K562 (cell line): ENCODE data around the gene IL10. TPM values are rescaled to one million over a fixed set of nuclear protein-coding genes. Genes with fewer than 3 reads are reported as not detected.
A peak's percentile ranks its signal among the peaks of the same experiment; 100 is the strongest.

Experiments used
- ARID2 ChIP-seq: fragments of 450-650 bp; IDR thresholded peaks from 2 replicates; pipeline ENCODE4 v1.6.1; 2017; ENCODE audit warnings: antibody characterized with exemption, mild to moderate bottlenecking
- ARID3B ChIP-seq: fragments of 250-450 bp; sonication (Bioruptor Pico); IDR thresholded peaks from 2 replicates; pipeline ENCODE4 v1.4.0; 2020; ENCODE audit warnings: borderline replicate concordance
- FOXA1 ChIP-seq: fragments of 450-650 bp; IDR thresholded peaks from 2 replicates; pipeline ENCODE4 v1.6.1; 2016; ENCODE audit warnings: mild to moderate bottlenecking, borderline replicate concordance
- HNRNPK ChIP-seq: fragments of 200-400 bp; formaldehyde crosslinking; IDR thresholded peaks from one replicate; pipeline ENCODE4 v1.6.1; 2018; ENCODE audit warnings: mild to moderate bottlenecking, low read depth, low read length; ENCODE audit not compliant: poor library complexity, severe bottlenecking
- HSF4 ChIP-seq: fragments of 250-450 bp; sonication (Bioruptor Pico); IDR thresholded peaks from 2 replicates; pipeline ENCODE4 v2.1.2; 2022; ENCODE audit warnings: mild to moderate bottlenecking, moderate library complexity, borderline replicate concordance
- JUND ChIP-seq, 2 experiments: IDR thresholded peaks; 2 replicates in 1 of 2; 3 replicates in 1 of 2; pipeline ENCODE4 v1.6.1; 2011; ENCODE audit warnings: borderline replicate concordance in 2 of 2, low read depth in 2 of 2, low read length in 2 of 2, improper control_type of control experiment in 1 of 2, missing biosample characterization in 1 of 2, missing genetic modification characterization in 1 of 2, missing genetic modification reagents in 1 of 2
- MTA3 ChIP-seq: fragments of 450-650 bp; formaldehyde crosslinking; IDR thresholded peaks from 2 replicates; pipeline ENCODE4 v1.6.1; 2017; ENCODE audit warnings: mild to moderate bottlenecking, borderline replicate concordance
- PATZ1 ChIP-seq: fragments of 250-450 bp; sonication (Bioruptor Pico); IDR thresholded peaks from 2 replicates; pipeline ENCODE4 v1.5.0; 2020; ENCODE audit warnings: mild to moderate bottlenecking, borderline replicate concordance
- RNF2 ChIP-seq: sonication (generic); IDR thresholded peaks from 2 replicates; pipeline ENCODE4 v1.6.1; 2016
- SRSF9 ChIP-seq: fragments of 200-400 bp; formaldehyde crosslinking; IDR thresholded peaks from 2 replicates; pipeline ENCODE4 v1.6.1; 2017; ENCODE audit warnings: low read depth, low read length, borderline replicate concordance
- TARDBP ChIP-seq: fragments of 450-650 bp; IDR thresholded peaks from 2 replicates; pipeline ENCODE4 v1.6.1; 2016
- ZBTB49 ChIP-seq: sonication (generic); formaldehyde crosslinking; IDR thresholded peaks from 2 replicates; pipeline ENCODE4 v1.8.0; 2022; ENCODE audit warnings: missing genetic modification reagents, mild to moderate bottlenecking, borderline replicate concordance
- ZKSCAN1 ChIP-seq: fragments of 150-350 bp; IDR thresholded peaks from 2 replicates; pipeline ENCODE4 v1.6.1; 2016; ENCODE audit warnings: low read depth, low read length
- ZNF239 ChIP-seq: fragments of 250-450 bp; sonication (Bioruptor Pico); IDR thresholded peaks from 2 replicates; pipeline ENCODE4 v1.4.0; 2020; ENCODE audit warnings: mild to moderate bottlenecking
- ZNF740 ChIP-seq, 3 experiments: fragments of 200-800 bp in 1 of 3; sonication (Bioruptor generic) in 1 of 3; sonication (generic) in 1 of 3; formaldehyde crosslinking in 1 of 3; IDR thresholded peaks; 2 replicates each; pipeline versions ENCODE4 v1.6.1 to v1.8.0; 2016 to 2022; ENCODE audit warnings: mild to moderate bottlenecking in 2 of 3, missing compliant biosample characterization in 2 of 3, missing genetic modification characterization in 2 of 3, missing genetic modification reagents in 1 of 3
- polyA plus RNA-seq, 8 experiments: library from polyadenylated mRNA; depleted of rRNA in 4 of 8; stranded (reverse) in 5 of 8; unstranded in 3 of 8; fragments of >200 nt; fragmentation: Nextera tagmentation in 2 of 8; fragmentation: Illumina TruSeq in 1 of 8; extraction: Ambion mirVana in 2 of 8; extraction: Trizol in 1 of 8; gene quantifications; 2 replicates each; pipeline versions ENCODE4 v1.2.1 to v1.2.3, GENCODE V29; 2011 to 2014; ENCODE audit warnings: inconsistent platforms in 1 of 8, missing spikeins in 1 of 8
- total RNA-seq, 7 experiments: library from RNA; depleted of rRNA in 6 of 7; stranded (reverse); fragments of >200 nt in 6 of 7; fragmentation: Illumina TruSeq in 2 of 7; extraction: Trizol in 2 of 7; gene quantifications; 2 replicates each; pipeline versions ENCODE4 v1.2.1 to v1.2.3, GENCODE V29; 2011 to 2021; ENCODE audit warnings: low replicate concordance in 1 of 7

IL10 gene
- total and polyA plus RNA-seq, 9 of the 15 experiments (the other 6 are each of a cell fraction or from before 2014, with no cell fraction given): 0.29 TPM; not detected in 8

DNA sequence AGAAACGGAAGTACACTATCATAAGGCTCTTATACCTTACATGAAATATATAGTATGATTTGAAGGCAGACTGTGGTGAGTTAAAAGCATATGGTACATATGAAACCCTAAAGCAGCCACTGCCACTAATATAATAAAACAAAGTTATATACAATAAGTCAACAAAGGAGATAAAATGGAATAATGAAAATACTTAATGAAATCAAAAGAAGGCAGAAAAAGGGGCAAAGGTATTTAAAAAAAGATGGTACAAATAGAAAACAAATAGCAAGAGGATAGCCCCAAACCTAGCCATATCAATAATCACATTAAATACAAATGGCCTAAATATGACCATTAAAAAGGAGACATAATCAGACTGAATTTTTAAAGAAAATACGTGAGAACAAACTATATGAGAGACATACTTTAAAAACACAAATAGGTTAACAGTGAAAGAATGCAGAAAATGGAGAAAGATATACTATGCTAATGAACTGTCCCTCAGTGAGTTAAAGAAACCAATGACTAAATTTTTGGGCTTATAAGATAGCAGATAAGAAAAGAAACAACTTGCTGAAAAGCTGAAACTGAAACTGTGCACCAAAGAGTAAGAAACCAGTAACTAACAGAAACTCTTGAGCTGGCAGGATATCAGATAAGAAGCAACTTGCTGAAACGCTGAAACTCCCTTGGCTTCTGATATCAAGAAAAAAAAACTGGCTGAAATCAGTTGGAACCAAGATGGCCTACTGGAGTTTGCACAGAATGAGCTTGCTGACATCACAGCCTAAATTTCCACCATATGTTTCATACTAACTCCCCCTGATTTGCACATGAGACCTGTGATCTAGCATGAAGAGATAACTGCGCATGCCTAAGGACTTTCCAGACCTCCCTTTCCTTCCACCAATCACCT is 44.3 kb upstream of the IL10 start (continued):
- no peak for TF ChIP-seq FOXA1
- no peak for TF ChIP-seq PATZ1 (CRISPR knock-in tag)
- TF ChIP-seq RNF2: 0 out of 2 replicates have a peak, but pooled peaks have one; percentile 65
- TF ChIP-seq TARDBP: no peak
- TF ChIP-seq ZBTB49 (CRISPR knock-in tag): no peak
- TF ChIP-seq ZKSCAN1: no peak
- no peak for TF ChIP-seq HNRNPK
- 0 out of 2 replicates have a peak, but pooled peaks have one; percentile 52 for TF ChIP-seq MTA3
- no peak for TF ChIP-seq ARID2
- TF ChIP-seq SRSF9: no peak
- no peak for TF ChIP-seq ARID3B
- TF ChIP-seq ZNF740 (CRISPR knock-in tag; IDR thresholded peaks at IDR 0.05): no peak
- no peak for TF ChIP-seq ZNF740 (tag; IDR thresholded peaks at IDR 0.05)
- no peak for TF ChIP-seq HSF4
- peak; percentile 75 for TF ChIP-seq JUND (IDR thresholded peaks at IDR 0.05; ENCODE audit: borderline replicate concordance, low read depth, low read length)
- peak; percentile 65; the same call in 2 of the 3 replicates for TF ChIP-seq JUND (tag; IDR thresholded peaks at IDR 0.05; ENCODE audit: borderline replicate concordance, low read depth, low read length)
- no peak for TF ChIP-seq ZNF239
